ENCODE results near the gene RPL5. TPM values are rescaled to one million over a fixed set of nuclear protein-coding genes. Genes with fewer than 3 reads are reported as not detected.

The RPL5 gene
- total and polyA plus RNA-seq, 2 experiments from 2014 or later, result 2,182 to 3,547 TPM

- TF ChIP-seq STAT1 (IDR thresholded peaks at IDR 0.05; ENCODE audit: unreplicated experiment) (no peak), CREB1 (CRISPR knock-in tag; IDR thresholded peaks at IDR 0.05; ENCODE audit: low read depth) (no peak), EZH2phosphoT487 (IDR thresholded peaks at IDR 0.05; ENCODE audit: unreplicated experiment) (no peak), ZNF114 (CRISPR knock-in tag; IDR thresholded peaks at IDR 0.05) (no peak), ZNF331 (CRISPR knock-in tag; IDR thresholded peaks at IDR 0.05; ENCODE audit: low read depth) (no peak), ZNF462 (CRISPR knock-in tag; IDR thresholded peaks at IDR 0.05) (no peak), CTCF (conservative IDR thresholded peaks at IDR 0.05; ENCODE audit: low read depth in 2 of 2) (no peak), JUNB (IDR thresholded peaks at IDR 0.05; ENCODE audit: unreplicated experiment) (no peak), ETS1 (IDR thresholded peaks at IDR 0.05) (no peak), POLR2AphosphoS5 (IDR thresholded peaks at IDR 0.05; ENCODE audit: low read depth) (no peak), EZH2 (IDR thresholded peaks at IDR 0.05; ENCODE audit: low read depth, unreplicated experiment) (no peak), NANOG (IDR thresholded peaks at IDR 0.05; ENCODE audit: borderline replicate concordance) (no peak), REST (IDR thresholded peaks at IDR 0.05; ENCODE audit: unreplicated experiment) (no peak)
- no peak overlapping the region for H3K4me2 ChIP-seq
Measured at GRCh38 chr1:92803140-92803887, 28.5 kb upstream of the RPL5 start.

More at GRCh38 chr1:92803140-92803887, 28.5 kb upstream of the RPL5 start:
- no peaks in the 10 kb centered on the region for H3F3A ChIP-seq (replicated peaks; ENCODE audit: low read depth)
- H3K36me3 ChIP-seq (ENCODE audit: insufficient read depth), result no peaks in the 10 kb centered on the region
- no peaks in the 10 kb centered on the region for H3K4me1 ChIP-seq (ENCODE audit: insufficient read depth)
- H3K4me3 ChIP-seq, result no peak overlapping the region
- ATAC-seq, result no peak
- DNase-seq (ENCODE audit: low spot score), result no peak
- no peaks in the 10 kb centered on the region for H3K27me3 ChIP-seq (ENCODE audit: insufficient read depth)
- no peaks in the 10 kb centered on the region for H4K20me1 ChIP-seq (replicated peaks; ENCODE audit: insufficient read depth)
- Mint-ChIP-seq H3K36me3 (ENCODE audit: low read depth) (no peaks in the 10 kb centered on the region), H3K9me3 (no peaks in the 10 kb centered on the region), H3K27ac (no peak overlapping the region), H3K4me3 (no peak overlapping the region), H3K27me3 (ENCODE audit: insufficient read depth, low read depth, poor library complexity) (no peaks in the 10 kb centered on the region), H3K4me1 (no peaks in the 10 kb centered on the region)
- H2AFZ ChIP-seq, result peak overlapping the region; percentile 63; the same call in 1 of the 2 replicates
- H3K79me2 ChIP-seq (replicated peaks; ENCODE audit: insufficient read depth), result no peaks in the 10 kb centered on the region
- H3K9me2 ChIP-seq (ENCODE audit: insufficient read depth), result no peaks in the 10 kb centered on the region
- no peak overlapping the region for H3K27ac ChIP-seq (ENCODE audit: low read depth)

Data from GM23338 (cell line).